Ovary (tissue), 3 donors: Measurements from ENCODE around the gene AFF1.

Experiments used
- CTCF ChIP-seq, 3 donors: fragments of 450-650 bp in 2 of 3; fragments of 200-600 bp in 1 of 3; IDR thresholded peaks; one replicate each; pipeline versions ENCODE4 v1.5.1 to v1.8.0; 2016 to 2022; ENCODE audit warnings: antibody characterized with exemption in 3 of 3, mild to moderate bottlenecking in 1 of 3
- POLR2A ChIP-seq: fragments of 450-650 bp; IDR thresholded peaks from one replicate; pipeline ENCODE4 v1.6.1; 2017; ENCODE audit warnings: antibody characterized with exemption, mild to moderate bottlenecking, moderate library complexity
- donor health status: DM: no; HTN: no; CAD: no.

- no peak for TF ChIP-seq CTCF (IDR thresholded peaks at IDR 0.05)
- no peak for TF ChIP-seq POLR2A
Observed at GRCh38 chr4:86977621-86978184, 42.9 kb downstream of the AFF1 start.
